Tibial nerve (tissue), 4 donors: ENCODE data around the gene CHSY1. TPM values are rescaled to one million over a fixed set of nuclear protein-coding genes. Genes with fewer than 3 reads are reported as not detected.

Experiments
- DNase-seq, 2 donors: peaks; one replicate each; pipeline ENCODE4 v3.0.0-alpha.2; 2019; ENCODE audit warnings: low spot score in 2 of 2
- H3K27ac ChIP-seq, 4 donors: fragments of 200-600 bp; sonication (generic) in 3 of 4; one replicate each; pipeline ENCODE4 v1.5.1; 2017 to 2019; ENCODE audit warnings: mild to moderate bottlenecking in 1 of 4
- H3K27me3 ChIP-seq, 2 donors: fragments of 200-600 bp; sonication (generic) in 1 of 2; one replicate each; pipeline versions ENCODE4 v1.5.1 to v1.6.0; 2017 to 2019
- H3K36me3 ChIP-seq, 3 donors: fragments of 200-600 bp; sonication (generic); one replicate each; pipeline ENCODE4 v1.5.1; 2018 to 2019
- H3K4me1 ChIP-seq, 4 donors: fragments of 200-600 bp; sonication (generic) in 3 of 4; one replicate each; pipeline ENCODE4 v1.5.1; 2017 to 2019
- H3K4me3 ChIP-seq, 4 donors: fragments of 200-600 bp; sonication (generic) in 3 of 4; one replicate each; pipeline ENCODE4 v1.5.1; 2017 to 2019; ENCODE audit warnings: mild to moderate bottlenecking in 1 of 4, moderate library complexity in 1 of 4
- H3K9me3 ChIP-seq, 4 donors: fragments of 200-600 bp; sonication (generic) in 3 of 4; one replicate each; pipeline ENCODE4 v1.5.1; 2017 to 2019
- EP300 ChIP-seq, 2 donors: sonication (generic); formaldehyde crosslinking; IDR thresholded peaks; one replicate each; pipeline ENCODE4 v1.6.1; 2017; ENCODE audit warnings: antibody characterized with exemption in 2 of 2, mild to moderate bottlenecking in 1 of 2
- POLR2A ChIP-seq, 2 donors: fragments of 450-650 bp; IDR thresholded peaks; one replicate each; pipeline ENCODE4 v1.6.1; 2017; ENCODE audit warnings: antibody characterized with exemption in 2 of 2, mild to moderate bottlenecking in 2 of 2, moderate library complexity in 2 of 2
- WGBS, 2 donors: methylation state at CpG; one replicate each; pipeline ENCODE4 v1.1.5; 2018; 5-methylcytosine and 5-hydroxymethylcytosine counted together
- total RNA-seq, 4 donors: library from RNA; depleted of rRNA; stranded (reverse); fragments of >200 nt; gene quantifications; one replicate each; pipeline ENCODE4 v1.1.0, GENCODE V29; 2016
- TF ChIP-seq, protein P1 (sequence below), 5 experiments: fragments of 200-600 bp in 3 of 5; fragments of 450-650 bp in 2 of 5; sonication (generic) in 3 of 5; IDR thresholded peaks; one replicate each; pipeline ENCODE4 v1.5.1; 2016 to 2019; ENCODE audit warnings: antibody characterized with exemption in 5 of 5, mild to moderate bottlenecking in 3 of 5, moderate library complexity in 2 of 5

The CHSY1 gene
- total RNA-seq, 4 donors from 2014 or later: 22.0 to 29.7 (median 24.6) TPM

GRCh38 chr15:101171954-101172353 lies 79.9 kb downstream of the CHSY1 start:
- H3K36me3 ChIP-seq: peaks cover 0 to 19% (median 0%) of the 10 kb centered on the region in 3 donors
- H3K4me3 ChIP-seq: no peak overlapping the region
- peaks cover 0 to 31% (median 4%) of the 10 kb centered on the region in 4 donors for H3K4me1 ChIP-seq
- TF ChIP-seq POLR2A (IDR thresholded peaks at IDR 0.05) (no peak), EP300 (IDR thresholded peaks at IDR 0.05) (no peak)
- TF ChIP-seq, protein P1, sequence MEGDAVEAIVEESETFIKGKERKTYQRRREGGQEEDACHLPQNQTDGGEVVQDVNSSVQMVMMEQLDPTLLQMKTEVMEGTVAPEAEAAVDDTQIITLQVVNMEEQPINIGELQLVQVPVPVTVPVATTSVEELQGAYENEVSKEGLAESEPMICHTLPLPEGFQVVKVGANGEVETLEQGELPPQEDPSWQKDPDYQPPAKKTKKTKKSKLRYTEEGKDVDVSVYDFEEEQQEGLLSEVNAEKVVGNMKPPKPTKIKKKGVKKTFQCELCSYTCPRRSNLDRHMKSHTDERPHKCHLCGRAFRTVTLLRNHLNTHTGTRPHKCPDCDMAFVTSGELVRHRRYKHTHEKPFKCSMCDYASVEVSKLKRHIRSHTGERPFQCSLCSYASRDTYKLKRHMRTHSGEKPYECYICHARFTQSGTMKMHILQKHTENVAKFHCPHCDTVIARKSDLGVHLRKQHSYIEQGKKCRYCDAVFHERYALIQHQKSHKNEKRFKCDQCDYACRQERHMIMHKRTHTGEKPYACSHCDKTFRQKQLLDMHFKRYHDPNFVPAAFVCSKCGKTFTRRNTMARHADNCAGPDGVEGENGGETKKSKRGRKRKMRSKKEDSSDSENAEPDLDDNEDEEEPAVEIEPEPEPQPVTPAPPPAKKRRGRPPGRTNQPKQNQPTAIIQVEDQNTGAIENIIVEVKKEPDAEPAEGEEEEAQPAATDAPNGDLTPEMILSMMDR (IDR thresholded peaks at IDR 0.05): no peak
- DNase-seq: no peak
- no peak overlapping the region for H3K27ac ChIP-seq
- H3K27me3 ChIP-seq: no peaks in the 10 kb centered on the region
- H3K9me3 ChIP-seq: no peaks in the 10 kb centered on the region
- WGBS, 2 donors: 83 to 88% methylated on average over 12 of the region's 12 CpGs

DNA sequence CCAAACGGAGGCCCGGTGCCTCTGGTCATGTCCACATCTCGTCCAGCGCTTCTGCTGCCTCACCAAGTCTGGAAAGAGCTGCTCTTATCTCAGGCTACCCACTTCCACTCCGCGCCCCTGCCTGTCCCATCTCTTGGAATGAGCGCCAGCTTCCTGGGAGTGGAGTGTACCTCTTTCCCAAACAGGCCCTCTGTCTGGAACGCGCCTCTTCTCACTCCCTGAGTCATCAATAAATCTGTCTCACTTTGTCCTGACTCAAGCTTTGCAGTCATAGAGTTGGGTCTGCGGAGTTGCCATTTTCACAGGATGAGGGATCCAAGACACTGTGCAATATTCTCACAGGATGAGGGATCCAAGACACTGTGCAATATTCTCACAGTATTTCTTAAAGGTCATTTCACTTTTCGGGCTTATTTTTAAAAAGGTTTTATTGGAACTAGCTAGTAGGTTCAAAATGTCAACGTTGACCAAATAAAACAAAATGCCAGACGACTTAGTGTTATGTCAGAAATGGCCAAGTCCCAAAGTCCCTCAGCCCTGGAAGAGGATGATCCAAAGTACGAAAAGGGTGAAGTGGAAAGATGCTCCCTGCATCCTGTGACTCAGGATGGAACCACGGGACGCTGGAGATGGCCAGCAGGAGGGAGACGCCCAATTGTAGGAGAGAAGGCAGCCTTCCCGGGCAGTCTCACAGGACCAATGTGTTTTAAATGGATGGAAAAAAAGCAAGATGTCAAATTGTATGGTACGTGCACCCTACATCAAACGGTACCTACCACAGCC lies 81.1 kb downstream of the CHSY1 start:
- H3K27ac ChIP-seq: peak overlapping the region in 2 of 4 donors; percentile 37 to 83

DNA sequence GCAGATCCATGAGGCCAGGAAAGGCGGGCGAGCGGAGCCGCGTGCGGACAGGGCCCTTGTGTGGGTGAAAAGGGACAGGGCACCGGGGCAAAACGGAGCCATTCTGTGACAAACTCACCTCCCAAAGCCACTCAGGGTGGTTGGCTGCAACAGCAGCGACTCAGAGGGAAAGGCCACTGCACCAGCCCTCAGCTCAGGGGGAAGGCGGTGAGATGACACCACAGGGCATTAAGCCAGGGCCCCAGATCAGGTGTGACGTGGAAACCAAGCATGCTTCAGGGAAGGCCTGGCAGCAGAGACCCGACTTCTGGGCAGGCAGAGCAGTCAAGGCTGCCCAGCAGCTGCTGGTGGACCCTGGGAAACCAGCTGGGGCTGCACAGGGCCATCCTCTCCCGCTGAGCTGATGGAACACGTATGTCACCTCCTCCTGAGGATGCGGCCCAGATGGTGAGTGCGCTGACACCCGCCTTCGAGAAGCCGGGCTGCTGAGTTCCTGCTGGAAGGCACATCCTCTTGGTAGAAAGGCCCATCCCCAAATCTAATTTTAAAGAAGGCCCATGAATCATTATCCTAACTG lies 82.3 kb downstream of the CHSY1 start:
- DNase-seq: no peak
- WGBS, 2 donors: 89 to 93% methylated on average over 15 to 17 of the region's 19 CpGs
- Histone ChIP-seq H3K9me3 (peaks cover 0 to 23% (median 7%) of the 10 kb centered on the region in 4 donors), H3K27me3 (no peaks in the 10 kb centered on the region), H3K4me1 (peaks cover 0 to 27% (median 2%) of the 10 kb centered on the region in 4 donors), H3K36me3 (peaks cover 0 to 19% (median 0%) of the 10 kb centered on the region in 3 donors), H3K27ac (peak overlapping the region in 2 of 4 donors; percentile 67 to 83), H3K4me3 (no peak overlapping the region)
- no peak for TF ChIP-seq EP300 (IDR thresholded peaks at IDR 0.05)
- TF ChIP-seq POLR2A (IDR thresholded peaks at IDR 0.05): no peak
- TF ChIP-seq, protein P1 (IDR thresholded peaks at IDR 0.05): no peak

More for the DNA sequence above, 81.1 kb downstream of the CHSY1 start:
- peaks cover 0 to 12% (median 6%) of the 10 kb centered on the region in 4 donors for H3K9me3 ChIP-seq
- peaks cover 0 to 31% (median 2%) of the 10 kb centered on the region in 4 donors for H3K4me1 ChIP-seq
- peaks cover 0 to 23% (median 0%) of the 10 kb centered on the region in 3 donors for H3K36me3 ChIP-seq
- no peaks in the 10 kb centered on the region for H3K27me3 ChIP-seq
- H3K4me3 ChIP-seq: no peak overlapping the region
- peak in 1 of 2 donors; percentile 61 for TF ChIP-seq EP300 (IDR thresholded peaks at IDR 0.05)
- TF ChIP-seq, protein P1 (IDR thresholded peaks at IDR 0.05): no peak
- WGBS, 2 donors: 76 to 79% methylated on average over 20 of the region's 20 CpGs
- DNase-seq: peak; percentile 33 to 60

GRCh38 chr15:101168898-101169494 lies 82.9 kb downstream of the CHSY1 start:
- no peak for TF ChIP-seq POLR2A (IDR thresholded peaks at IDR 0.05)
- no peak for TF ChIP-seq EP300 (IDR thresholded peaks at IDR 0.05)
- TF ChIP-seq, protein P1 (IDR thresholded peaks at IDR 0.05): no peak
- H3K4me1 ChIP-seq: peaks cover 0 to 23% (median 2%) of the 10 kb centered on the region in 4 donors
- DNase-seq: no peak
- peak overlapping the region in 2 of 4 donors; percentile 67 to 83 for H3K27ac ChIP-seq
- WGBS, 2 donors: 76 to 87% methylated on average over 6 of the region's 6 CpGs
- no peaks in the 10 kb centered on the region for H3K27me3 ChIP-seq
- H3K9me3 ChIP-seq: peaks cover 0 to 29% (median 7%) of the 10 kb centered on the region in 4 donors
- H3K36me3 ChIP-seq: peaks cover 0 to 13% (median 0%) of the 10 kb centered on the region in 3 donors
- no peak overlapping the region for H3K4me3 ChIP-seq
